IgD-negative memory B cell (primary cell): Measurements from ENCODE around the gene SIRPA. TPM values are rescaled to one million over a fixed set of nuclear protein-coding genes. Genes with fewer than 3 reads are reported as not detected.

Experiments used
- H3K27ac Mint-ChIP-seq, 3 donors: one replicate each; pipeline ENCODE4 v1.8.0; 2020 to 2022; ENCODE audit warnings: mild to moderate bottlenecking in 3 of 3, mixed read lengths in 3 of 3, moderate library complexity in 1 of 3
- H3K27me3 Mint-ChIP-seq: one replicate; pipeline ENCODE4 v1.8.0; 2021; ENCODE audit warnings: mixed read lengths
- H3K36me3 Mint-ChIP-seq: one replicate; pipeline ENCODE4 v1.8.0; 2020; ENCODE audit warnings: mild to moderate bottlenecking, mixed read lengths
- H3K4me1 Mint-ChIP-seq, 3 donors: one replicate each; pipeline ENCODE4 v1.8.0; 2020 to 2022; ENCODE audit warnings: mixed read lengths in 3 of 3, mild to moderate bottlenecking in 1 of 3
- H3K4me3 Mint-ChIP-seq, 4 donors: one replicate each; pipeline ENCODE4 v1.8.0; 2020 to 2022; ENCODE audit warnings: mild to moderate bottlenecking in 4 of 4, mixed read lengths in 4 of 4, moderate library complexity in 3 of 4
- H3K9me3 Mint-ChIP-seq, 3 donors: one replicate each; pipeline ENCODE4 v1.8.0; 2020 to 2021; ENCODE audit warnings: mixed read lengths in 3 of 3, mild to moderate bottlenecking in 1 of 3
- polyA plus RNA-seq: library from polyadenylated mRNA; unstranded; fragments of 300-500 nt; fragmentation: Illumina TruSeq; gene quantifications from one replicate; pipeline ENCODE4 v1.2.3, GENCODE V29; 2021

Gene SIRPA
- polyA plus RNA-seq, 1 donor from 2014 or later: 0.26 TPM

GRCh38 chr20:1875762-1876161, 19.4 kb upstream of the SIRPA start:
- Mint-ChIP-seq H3K9me3 (no peaks in the 10 kb centered on the region), H3K27ac (no peak overlapping the region), H3K4me3 (no peak overlapping the region), H3K36me3 (no peaks in the 10 kb centered on the region), H3K4me1 (peaks cover 12 to 24% (median 22%) of the 10 kb centered on the region in 3 donors), H3K27me3 (peaks cover 1% of the 10 kb centered on the region)

- H3K4me1 Mint-ChIP-seq: peaks cover 8 to 19% (median 16%) of the 10 kb centered on the region in 3 donors
- H3K27me3 Mint-ChIP-seq: peaks cover 1% of the 10 kb centered on the region
- H3K27ac Mint-ChIP-seq: no peak overlapping the region
- no peaks in the 10 kb centered on the region for H3K36me3 Mint-ChIP-seq
- no peaks in the 10 kb centered on the region for H3K9me3 Mint-ChIP-seq
- no peak overlapping the region for H3K4me3 Mint-ChIP-seq
These were observed 18.8 kb upstream of the SIRPA start for GRCh38 chr20:1876217-1876921.

GRCh38 chr20:1876975-1877608, 18.1 kb upstream of the SIRPA start:
- Mint-ChIP-seq H3K4me1 (peaks cover 4 to 13% (median 12%) of the 10 kb centered on the region in 3 donors), H3K27ac (no peak overlapping the region), H3K36me3 (no peaks in the 10 kb centered on the region), H3K4me3 (no peak overlapping the region), H3K27me3 (peaks cover 1% of the 10 kb centered on the region), H3K9me3 (no peaks in the 10 kb centered on the region)

- Mint-ChIP-seq H3K27ac (no peak overlapping the region), H3K27me3 (peaks cover 1% of the 10 kb centered on the region), H3K9me3 (no peaks in the 10 kb centered on the region), H3K4me3 (no peak overlapping the region), H3K4me1 (peaks cover 4 to 16% (median 16%) of the 10 kb centered on the region in 3 donors), H3K36me3 (no peaks in the 10 kb centered on the region)
These were observed 17.5 kb upstream of the SIRPA start for GRCh38 chr20:1877609-1878200.

GRCh38 chr20:1879369-1879768, 15.8 kb upstream of the SIRPA start:
- no peaks in the 10 kb centered on the region for H3K9me3 Mint-ChIP-seq
- H3K4me3 Mint-ChIP-seq: no peak overlapping the region
- H3K4me1 Mint-ChIP-seq: peaks cover 12 to 28% (median 23%) of the 10 kb centered on the region in 3 donors
- no peak overlapping the region for H3K27ac Mint-ChIP-seq
- no peaks in the 10 kb centered on the region for H3K36me3 Mint-ChIP-seq
- peaks cover 3% of the 10 kb centered on the region for H3K27me3 Mint-ChIP-seq

- H3K27ac Mint-ChIP-seq: no peak overlapping the region
- H3K9me3 Mint-ChIP-seq: no peaks in the 10 kb centered on the region
- peaks cover 12 to 28% (median 23%) of the 10 kb centered on the region in 3 donors for H3K4me1 Mint-ChIP-seq
- H3K36me3 Mint-ChIP-seq: no peaks in the 10 kb centered on the region
- no peak overlapping the region for H3K4me3 Mint-ChIP-seq
- H3K27me3 Mint-ChIP-seq: peaks cover 3% of the 10 kb centered on the region
These were observed 15.3 kb upstream of the SIRPA start for GRCh38 chr20:1879934-1880333.

- Mint-ChIP-seq H3K27me3 (peaks cover 1% of the 10 kb centered on the region), H3K4me3 (no peak overlapping the region), H3K36me3 (no peaks in the 10 kb centered on the region), H3K27ac (no peak overlapping the region), H3K4me1 (peaks cover 12 to 28% (median 23%) of the 10 kb centered on the region in 3 donors), H3K9me3 (no peaks in the 10 kb centered on the region)
These were observed 14.5 kb upstream of the SIRPA start for GRCh38 chr20:1880529-1881239.

GRCh38 chr20:1881240-1881835, 13.9 kb upstream of the SIRPA start:
- no peak overlapping the region for H3K4me3 Mint-ChIP-seq
- H3K27me3 Mint-ChIP-seq: peaks cover 1% of the 10 kb centered on the region
- H3K27ac Mint-ChIP-seq: peak overlapping the region in 1 of 3 donors; percentile 41
- H3K9me3 Mint-ChIP-seq: no peaks in the 10 kb centered on the region
- no peaks in the 10 kb centered on the region for H3K36me3 Mint-ChIP-seq
- H3K4me1 Mint-ChIP-seq: peaks cover 12 to 28% (median 23%) of the 10 kb centered on the region in 3 donors

GRCh38 chr20:1882026-1882425, 13.2 kb upstream of the SIRPA start:
- no peaks in the 10 kb centered on the region for H3K36me3 Mint-ChIP-seq
- H3K4me1 Mint-ChIP-seq: peaks cover 12 to 28% (median 23%) of the 10 kb centered on the region in 3 donors
- H3K9me3 Mint-ChIP-seq: no peaks in the 10 kb centered on the region
- peaks cover 1% of the 10 kb centered on the region for H3K27me3 Mint-ChIP-seq
- peak overlapping the region in 2 of 3 donors; percentile 41 to 78 for H3K27ac Mint-ChIP-seq
- peak overlapping the region in 1 of 4 donors; percentile 30 for H3K4me3 Mint-ChIP-seq

GRCh38 chr20:1883986-1884385, 11.2 kb upstream of the SIRPA start:
- H3K27me3 Mint-ChIP-seq: peaks cover 6% of the 10 kb centered on the region
- H3K4me3 Mint-ChIP-seq: peak overlapping the region in 1 of 4 donors; percentile 39
- H3K27ac Mint-ChIP-seq: no peak overlapping the region
- no peaks in the 10 kb centered on the region for H3K36me3 Mint-ChIP-seq
- H3K4me1 Mint-ChIP-seq: peaks cover 12 to 25% (median 22%) of the 10 kb centered on the region in 3 donors
- H3K9me3 Mint-ChIP-seq: peaks cover 0 to 2% (median 0%) of the 10 kb centered on the region in 3 donors

- Mint-ChIP-seq H3K36me3 (no peaks in the 10 kb centered on the region), H3K4me3 (no peak overlapping the region), H3K9me3 (peaks cover 0 to 2% (median 0%) of the 10 kb centered on the region in 3 donors), H3K27ac (no peak overlapping the region), H3K4me1 (peaks cover 8 to 17% (median 15%) of the 10 kb centered on the region in 3 donors), H3K27me3 (peaks cover 6% of the 10 kb centered on the region)
These were observed 10.0 kb upstream of the SIRPA start for GRCh38 chr20:1885254-1885653.

GRCh38 chr20:1885940-1886693, 9.1 kb upstream of the SIRPA start:
- H3K36me3 Mint-ChIP-seq: no peaks in the 10 kb centered on the region
- peak overlapping the region in 1 of 4 donors; percentile 21 for H3K4me3 Mint-ChIP-seq
- H3K27me3 Mint-ChIP-seq: peaks cover 6% of the 10 kb centered on the region
- H3K27ac Mint-ChIP-seq: no peak overlapping the region
- H3K9me3 Mint-ChIP-seq: peaks cover 0 to 2% (median 0%) of the 10 kb centered on the region in 3 donors
- H3K4me1 Mint-ChIP-seq: peaks cover 8 to 17% (median 15%) of the 10 kb centered on the region in 3 donors

GRCh38 chr20:1887321-1887720, 7.9 kb upstream of the SIRPA start:
- peaks cover 6% of the 10 kb centered on the region for H3K27me3 Mint-ChIP-seq
- peaks cover 0 to 2% (median 0%) of the 10 kb centered on the region in 3 donors for H3K9me3 Mint-ChIP-seq
- no peak overlapping the region for H3K27ac Mint-ChIP-seq
- no peaks in the 10 kb centered on the region for H3K36me3 Mint-ChIP-seq
- H3K4me1 Mint-ChIP-seq: peaks cover 8 to 15% (median 14%) of the 10 kb centered on the region in 3 donors
- no peak overlapping the region for H3K4me3 Mint-ChIP-seq

GRCh38 chr20:1887756-1888155, 7.5 kb upstream of the SIRPA start:
- no peak overlapping the region for H3K27ac Mint-ChIP-seq
- no peaks in the 10 kb centered on the region for H3K36me3 Mint-ChIP-seq
- peaks cover 8% of the 10 kb centered on the region for H3K27me3 Mint-ChIP-seq
- peaks cover 8 to 13% (median 12%) of the 10 kb centered on the region in 3 donors for H3K4me1 Mint-ChIP-seq
- H3K4me3 Mint-ChIP-seq: no peak overlapping the region
- H3K9me3 Mint-ChIP-seq: peaks cover 0 to 2% (median 0%) of the 10 kb centered on the region in 3 donors
